GM18499 (cell line): ENCODE measurements around the gene ACO2.
"Not testable (repeated sequence)": the region's sequence is repeated elsewhere in the genome, so short reads cannot be mapped to it uniquely, and the experiment has no call there.

Experiments used
- ATAC-seq: cut with Tn5 transposase; IDR thresholded peaks from one replicate; pipeline ENCODE4 v1.9.1; 2021; ENCODE audit warnings: moderate number of reproducible peaks; ENCODE audit not compliant: insufficient read depth, unreplicated experiment

The ACO2 gene

GRCh38 chr22:41561788-41562187 is 92.9 kb downstream of the ACO2 start:
- no peak for ATAC-seq

GRCh38 chr22:41562461-41562860 is 93.5 kb downstream of the ACO2 start:
- ATAC-seq: no peak

- no peak for ATAC-seq
Observed at GRCh38 chr22:41563051-41563711, 94.3 kb downstream of the ACO2 start.

GRCh38 chr22:41564563-41564962 is 95.6 kb downstream of the ACO2 start:
- ATAC-seq: no peak

GRCh38 chr22:41565403-41566054 is 96.6 kb downstream of the ACO2 start:
- ATAC-seq: no peak

- ATAC-seq: no peak
Observed at GRCh38 chr22:41567512-41567768, 98.5 kb downstream of the ACO2 start.

GRCh38 chr22:41568811-41569210 is 99.9 kb downstream of the ACO2 start:
- no peak for ATAC-seq

- no peak for ATAC-seq
Observed at GRCh38 chr22:41570221-41570620, 101.3 kb downstream of the ACO2 start.

GRCh38 chr22:41571786-41572185 is 102.9 kb downstream of the ACO2 start:
- ATAC-seq: no peak

GRCh38 chr22:41572305-41572704 is 103.4 kb downstream of the ACO2 start:
- ATAC-seq: not testable (repeated sequence)

GRCh38 chr22:41573677-41574076 is 104.8 kb downstream of the ACO2 start:
- no peak for ATAC-seq

GRCh38 chr22:41574847-41575381 is 106.0 kb downstream of the ACO2 start:
- no peak for ATAC-seq

- ATAC-seq: no peak
Observed at GRCh38 chr22:41575533-41575932, 106.6 kb downstream of the ACO2 start.

- ATAC-seq: no peak
Observed at GRCh38 chr22:41576877-41577276, 108.0 kb downstream of the ACO2 start.

- no peak for ATAC-seq
Observed at GRCh38 chr22:41578114-41578513, 109.2 kb downstream of the ACO2 start.
